GM12865 (cell line): ENCODE results near the gene CEP72.

Source experiments
- DNase-seq: peaks from one replicate; pipeline ENCODE4 v3.0.0; 2010; ENCODE audit warnings: low read depth
- H3K4me3 ChIP-seq: 2 replicates; pipeline ENCODE4 v1.5.1; 2011; ENCODE audit warnings: mild to moderate bottlenecking, low read depth, low read length, control low read depth
- TF ChIP-seq, protein P1 (sequence below): IDR thresholded peaks from 2 replicates; pipeline ENCODE4 v1.5.1; 2011; ENCODE audit warnings: low read length, control low read depth, low read depth, inconsistent platforms; ENCODE audit not compliant: insufficient read depth; ENCODE audit errors: missing control alignments

The CEP72 gene

DNA sequence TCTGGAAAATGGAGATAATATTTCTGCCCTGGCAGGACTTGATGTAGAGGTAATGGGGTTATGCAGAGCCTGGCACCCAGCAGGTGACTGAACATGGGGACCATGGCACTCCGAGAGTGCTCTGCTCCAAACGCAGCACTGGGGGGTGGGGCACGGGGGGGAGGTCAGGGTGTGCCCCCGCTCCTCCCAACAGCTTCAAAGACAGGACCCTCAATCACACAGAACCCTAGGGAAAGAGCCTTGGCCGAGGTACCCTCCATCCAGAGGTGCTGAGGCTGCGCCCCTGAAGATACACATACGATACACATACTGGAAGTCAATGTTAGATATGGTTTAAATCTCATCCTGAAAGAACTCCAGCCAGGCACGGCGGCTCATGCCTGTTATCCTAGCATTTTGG, 26.6 kb upstream of the CEP72 start:
- TF ChIP-seq, protein P1, sequence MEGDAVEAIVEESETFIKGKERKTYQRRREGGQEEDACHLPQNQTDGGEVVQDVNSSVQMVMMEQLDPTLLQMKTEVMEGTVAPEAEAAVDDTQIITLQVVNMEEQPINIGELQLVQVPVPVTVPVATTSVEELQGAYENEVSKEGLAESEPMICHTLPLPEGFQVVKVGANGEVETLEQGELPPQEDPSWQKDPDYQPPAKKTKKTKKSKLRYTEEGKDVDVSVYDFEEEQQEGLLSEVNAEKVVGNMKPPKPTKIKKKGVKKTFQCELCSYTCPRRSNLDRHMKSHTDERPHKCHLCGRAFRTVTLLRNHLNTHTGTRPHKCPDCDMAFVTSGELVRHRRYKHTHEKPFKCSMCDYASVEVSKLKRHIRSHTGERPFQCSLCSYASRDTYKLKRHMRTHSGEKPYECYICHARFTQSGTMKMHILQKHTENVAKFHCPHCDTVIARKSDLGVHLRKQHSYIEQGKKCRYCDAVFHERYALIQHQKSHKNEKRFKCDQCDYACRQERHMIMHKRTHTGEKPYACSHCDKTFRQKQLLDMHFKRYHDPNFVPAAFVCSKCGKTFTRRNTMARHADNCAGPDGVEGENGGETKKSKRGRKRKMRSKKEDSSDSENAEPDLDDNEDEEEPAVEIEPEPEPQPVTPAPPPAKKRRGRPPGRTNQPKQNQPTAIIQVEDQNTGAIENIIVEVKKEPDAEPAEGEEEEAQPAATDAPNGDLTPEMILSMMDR = no peak
- no peak for DNase-seq

DNA sequence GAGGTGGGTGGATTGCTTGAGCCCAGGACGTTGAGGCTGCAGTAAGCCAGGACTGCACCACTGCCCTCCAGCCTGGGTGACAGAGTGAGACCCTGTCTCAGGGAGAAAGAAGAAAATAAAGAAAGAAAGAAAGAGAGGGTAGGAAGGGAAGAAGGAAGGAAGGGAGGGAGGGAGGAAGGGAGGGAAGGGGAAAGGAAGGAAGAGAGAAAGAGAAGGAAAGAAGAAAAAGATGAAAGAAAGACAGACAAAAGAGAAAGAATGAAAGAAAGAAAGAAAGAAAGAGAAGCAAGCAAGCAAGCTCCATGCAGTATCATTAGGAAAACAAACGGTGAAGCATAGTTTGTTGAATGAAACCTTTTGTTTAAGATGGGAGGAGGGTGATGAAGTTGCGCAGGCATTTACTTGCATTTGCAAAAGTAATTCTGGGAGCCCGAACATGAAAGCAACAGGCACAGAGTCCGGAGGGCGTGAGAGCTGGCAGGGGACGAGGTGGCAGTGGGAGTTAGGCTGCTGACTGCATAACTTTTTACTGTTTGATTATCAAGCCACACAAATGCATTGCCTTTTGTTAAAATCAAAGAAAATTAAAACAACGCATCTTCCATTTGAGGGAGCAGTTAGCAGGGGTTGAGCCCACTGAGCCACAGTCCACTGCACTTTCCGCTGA, 26.0 kb upstream of the CEP72 start:
- TF ChIP-seq, protein P1 = no peak
- H3K4me3 ChIP-seq = no peak overlapping the region
- no peak for DNase-seq

More for the DNA sequence above, 26.6 kb upstream of the CEP72 start:
- no peak overlapping the region for H3K4me3 ChIP-seq

DNA sequence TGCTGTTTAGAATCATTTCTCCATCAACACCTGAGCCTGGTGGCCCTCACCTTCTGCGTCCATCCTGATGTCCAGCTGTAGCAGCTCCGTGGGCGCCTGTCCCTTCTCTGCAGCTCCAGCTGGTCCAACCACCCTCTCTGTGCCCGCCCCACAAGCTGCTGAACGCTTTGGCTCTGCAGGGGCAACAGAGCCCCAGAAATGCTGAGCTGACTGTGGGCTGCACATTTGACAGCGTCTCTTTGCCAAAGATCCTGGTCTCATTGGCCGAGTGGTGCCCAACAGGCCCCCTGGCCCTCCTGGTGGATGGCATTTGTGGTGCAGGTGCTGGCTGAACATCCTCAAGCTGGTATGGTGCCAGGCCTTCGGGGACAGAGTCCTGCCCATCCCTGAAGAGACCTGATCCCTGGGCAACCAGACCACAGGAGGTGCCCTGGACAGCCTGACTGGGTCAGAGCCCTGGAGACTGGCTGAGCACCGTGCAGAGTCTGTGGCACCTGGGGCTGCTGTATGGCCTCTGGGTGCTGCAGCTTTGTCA, 25.3 kb upstream of the CEP72 start:
- TF ChIP-seq, protein P1 = no peak
- no peak for DNase-seq
- no peak overlapping the region for H3K4me3 ChIP-seq

GRCh38 chr5:587403-587802, 24.7 kb upstream of the CEP72 start:
- TF ChIP-seq, protein P1 = no peak
- no peak for DNase-seq

GRCh38 chr5:588406-588995, 23.6 kb upstream of the CEP72 start:
- no peak for DNase-seq
- no peak overlapping the region for H3K4me3 ChIP-seq
- TF ChIP-seq, protein P1 = no peak

More at GRCh38 chr5:587403-587802, 24.7 kb upstream of the CEP72 start:
- no peak overlapping the region for H3K4me3 ChIP-seq

DNA sequence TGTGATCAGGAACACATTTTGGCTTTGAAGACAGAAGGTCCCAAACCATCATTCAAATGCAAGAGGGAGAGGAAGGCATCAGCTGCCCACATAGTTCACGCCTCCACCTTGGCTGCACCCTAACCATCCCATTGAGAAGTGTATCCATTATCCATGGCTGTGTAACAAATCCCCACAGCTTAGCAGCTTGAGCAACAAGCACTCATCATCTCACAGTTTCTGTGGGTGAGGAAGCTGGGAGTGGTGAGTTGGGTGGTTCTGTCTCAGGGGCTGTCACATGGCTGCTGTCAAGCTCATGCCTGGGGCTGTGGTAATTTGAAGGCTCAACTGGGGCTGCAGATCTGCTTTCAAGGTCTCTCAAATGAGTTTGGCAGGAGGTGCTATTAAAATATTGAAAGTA, 23.0 kb upstream of the CEP72 start:
- TF ChIP-seq, protein P1 = no peak
- DNase-seq = no peak
- H3K4me3 ChIP-seq = no peak overlapping the region
